Measurements from ENCODE around the gene TMEM9. TPM values are rescaled to one million over a fixed set of nuclear protein-coding genes. Genes with fewer than 3 reads are reported as not detected.

TMEM9 gene
- total RNA-seq, 1 experiment from 2014 or later, result 50.2 TPM

DNA sequence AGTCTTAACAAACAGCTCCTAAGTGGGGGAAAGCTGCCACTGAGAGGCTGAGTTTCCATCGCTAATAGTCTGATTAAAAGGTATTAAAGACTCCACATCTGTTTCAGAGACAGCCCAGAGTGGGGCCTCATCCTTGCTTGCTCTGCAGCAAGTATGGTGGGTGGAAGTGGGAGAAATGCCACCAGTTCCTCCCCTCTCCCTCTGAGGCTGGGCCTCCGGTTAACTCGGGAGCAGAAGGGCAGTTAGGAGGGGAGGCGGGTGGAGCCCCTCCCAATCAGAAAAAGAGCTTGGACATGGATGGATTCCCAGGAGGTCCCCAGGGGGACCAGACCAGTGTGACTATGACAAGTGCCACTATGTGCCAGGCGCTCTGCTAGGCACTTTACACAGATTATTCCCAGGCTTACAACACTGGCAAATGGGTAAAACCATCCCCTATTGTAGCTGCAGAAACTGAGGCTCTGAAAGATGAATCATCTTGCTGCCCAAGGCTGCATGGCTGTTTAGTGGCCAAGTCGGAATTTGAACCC is 15.9 kb downstream of the TMEM9 start:
- POLR2A ChIA-PET, result interaction anchor here (0.7 kb wide), 1 partner anchor 350 kb away, joined by 3 read pairs; no protein-coding TSS in a partner anchor
- ATAC-seq (no peak), DNase-seq (ENCODE audit: low read depth, low spot score) (no peak)
- intact Hi-C loops (cut with micrococcal nuclease; ENCODE audit: unreplicated experiment), result no loop called here
- no peak overlapping the region for H3K27ac ChIP-seq (ENCODE audit: low read length)
- BruUV-seq (replicated peaks), result no TSS peak
- in situ Hi-C loops (cut with HindIII; ENCODE audit: low pct_unique_long_range_greater_than_20kb, low sequenced_read_pairs), result no loop called here
- TF ChIP-seq TCF7L2 (IDR thresholded peaks at IDR 0.05; ENCODE audit: low read depth, low read length) (no peak), POLR2AphosphoS5 (IDR thresholded peaks at IDR 0.05; ENCODE audit: low read depth, low read length) (no peak), CTCF (IDR thresholded peaks at IDR 0.05) (no peak), SIN3A (IDR thresholded peaks at IDR 0.05; ENCODE audit: borderline replicate concordance, insufficient read depth, low read depth, low read length) (no peak)
- TF ChIP-seq, protein P1, sequence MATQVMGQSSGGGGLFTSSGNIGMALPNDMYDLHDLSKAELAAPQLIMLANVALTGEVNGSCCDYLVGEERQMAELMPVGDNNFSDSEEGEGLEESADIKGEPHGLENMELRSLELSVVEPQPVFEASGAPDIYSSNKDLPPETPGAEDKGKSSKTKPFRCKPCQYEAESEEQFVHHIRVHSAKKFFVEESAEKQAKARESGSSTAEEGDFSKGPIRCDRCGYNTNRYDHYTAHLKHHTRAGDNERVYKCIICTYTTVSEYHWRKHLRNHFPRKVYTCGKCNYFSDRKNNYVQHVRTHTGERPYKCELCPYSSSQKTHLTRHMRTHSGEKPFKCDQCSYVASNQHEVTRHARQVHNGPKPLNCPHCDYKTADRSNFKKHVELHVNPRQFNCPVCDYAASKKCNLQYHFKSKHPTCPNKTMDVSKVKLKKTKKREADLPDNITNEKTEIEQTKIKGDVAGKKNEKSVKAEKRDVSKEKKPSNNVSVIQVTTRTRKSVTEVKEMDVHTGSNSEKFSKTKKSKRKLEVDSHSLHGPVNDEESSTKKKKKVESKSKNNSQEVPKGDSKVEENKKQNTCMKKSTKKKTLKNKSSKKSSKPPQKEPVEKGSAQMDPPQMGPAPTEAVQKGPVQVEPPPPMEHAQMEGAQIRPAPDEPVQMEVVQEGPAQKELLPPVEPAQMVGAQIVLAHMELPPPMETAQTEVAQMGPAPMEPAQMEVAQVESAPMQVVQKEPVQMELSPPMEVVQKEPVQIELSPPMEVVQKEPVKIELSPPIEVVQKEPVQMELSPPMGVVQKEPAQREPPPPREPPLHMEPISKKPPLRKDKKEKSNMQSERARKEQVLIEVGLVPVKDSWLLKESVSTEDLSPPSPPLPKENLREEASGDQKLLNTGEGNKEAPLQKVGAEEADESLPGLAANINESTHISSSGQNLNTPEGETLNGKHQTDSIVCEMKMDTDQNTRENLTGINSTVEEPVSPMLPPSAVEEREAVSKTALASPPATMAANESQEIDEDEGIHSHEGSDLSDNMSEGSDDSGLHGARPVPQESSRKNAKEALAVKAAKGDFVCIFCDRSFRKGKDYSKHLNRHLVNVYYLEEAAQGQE (IDR thresholded peaks at IDR 0.05; ENCODE audit: insufficient read depth in 1 of 2, low read depth in 2 of 2, low read length in 1 of 2), result no peak
- no peak overlapping the region for H3K4me3 ChIP-seq (ENCODE audit: low read depth in 2 of 2, low read length in 2 of 2)
- H3K9me3 ChIP-seq (ENCODE audit: control insufficient read depth, insufficient read depth, low read depth, low read length), result no peaks in the 10 kb centered on the region
- no peaks in the 10 kb centered on the region for H3K27me3 ChIP-seq (ENCODE audit: control insufficient read depth, insufficient read depth, low read length)
- no peaks in the 10 kb centered on the region; the same call in 1 of the 2 replicates for H3K36me3 ChIP-seq (ENCODE audit: control insufficient read depth, insufficient read depth, low read length)
- no peaks in the 10 kb centered on the region for H3K4me1 ChIP-seq (ENCODE audit: control insufficient read depth, insufficient read depth, low read length)
- CTCF ChIA-PET, result no interaction called here

- BruUV-seq (replicated peaks), result no TSS peak
- Histone ChIP-seq H3K27me3 (ENCODE audit: control insufficient read depth, insufficient read depth, low read length) (no peaks in the 10 kb centered on the region), H3K27ac (ENCODE audit: low read length) (no peak overlapping the region), H3K4me3 (ENCODE audit: low read depth in 2 of 2, low read length in 2 of 2) (no peak overlapping the region), H3K9me3 (ENCODE audit: control insufficient read depth, insufficient read depth, low read depth, low read length) (no peaks in the 10 kb centered on the region), H3K4me1 (ENCODE audit: control insufficient read depth, insufficient read depth, low read length) (no peaks in the 10 kb centered on the region), H3K36me3 (ENCODE audit: control insufficient read depth, insufficient read depth, low read length) (no peaks in the 10 kb centered on the region; the same call in 1 of the 2 replicates)
- intact Hi-C loops (cut with micrococcal nuclease; ENCODE audit: unreplicated experiment) (no loop called here), in situ Hi-C loops (cut with HindIII; ENCODE audit: low pct_unique_long_range_greater_than_20kb, low sequenced_read_pairs) (no loop called here)
- ChIA-PET POLR2A (interaction anchor here (0.7 kb wide), 1 partner anchor 351 kb away, joined by 3 read pairs; no protein-coding TSS in a partner anchor), CTCF (interaction anchor here (0.6 kb wide), 1 partner anchor 32 kb away, joined by 3 read pairs; no protein-coding TSS in a partner anchor)
- TF ChIP-seq CTCF (IDR thresholded peaks at IDR 0.05) (no peak), POLR2AphosphoS5 (IDR thresholded peaks at IDR 0.05; ENCODE audit: low read depth, low read length) (no peak), SIN3A (IDR thresholded peaks at IDR 0.05; ENCODE audit: borderline replicate concordance, insufficient read depth, low read depth, low read length) (no peak), TCF7L2 (IDR thresholded peaks at IDR 0.05; ENCODE audit: low read depth, low read length) (no peak)
- TF ChIP-seq, protein P1 (IDR thresholded peaks at IDR 0.05; ENCODE audit: insufficient read depth in 1 of 2, low read depth in 2 of 2, low read length in 1 of 2), result no peak
- peak; percentile 36; the same call in 1 of the 2 replicates for ATAC-seq
- DNase-seq (ENCODE audit: low read depth, low spot score), result no peak
These were observed 16.5 kb downstream of the TMEM9 start for GRCh38 chr1:201137579-201138310.
